Esophagus muscularis mucosa (tissue), 3 donors: ENCODE results near the gene GBGT1.

Experiments used
- CTCF ChIP-seq, 3 experiments: fragments of 200-600 bp in 2 of 3; fragments of 450-650 bp in 1 of 3; sonication (generic) in 2 of 3; IDR thresholded peaks; one replicate each; pipeline ENCODE4 v1.5.1; 2017 to 2019; ENCODE audit warnings: antibody characterized with exemption in 3 of 3, mild to moderate bottlenecking in 2 of 3, moderate library complexity in 1 of 3
- POLR2AphosphoS5 ChIP-seq, 2 donors: sonication (generic); formaldehyde crosslinking; IDR thresholded peaks; one replicate each; pipeline ENCODE4 v1.6.1; 2017; ENCODE audit warnings: antibody characterized with exemption in 2 of 2

GRCh38 chr9:133112663-133113026 is 51.1 kb downstream of the GBGT1 start:
- TF ChIP-seq POLR2AphosphoS5 (IDR thresholded peaks at IDR 0.05) (peak in 1 of 2 donors; percentile 27), CTCF (IDR thresholded peaks at IDR 0.05) (no peak)
